WTC11 (cell line): ENCODE measurements around the gene ASIC2. TPM values are rescaled to one million over a fixed set of nuclear protein-coding genes. Genes with fewer than 3 reads are reported as not detected.

Source experiments
- ATAC-seq: fragments of 200-7000 bp; cut with Tn5 transposase; 2 replicates; pipeline ENCODE4 v1.10.0; 2021; ENCODE audit warnings: mild to moderate bottlenecking, moderate library complexity
- CTCF ChIA-PET: fragments of 300-600 bp; sonication (Branson Sonifier 250); formaldehyde crosslinking; loops from one replicate; lab custom pipeline; 2021; ENCODE audit warnings: antibody characterized with exemption; lab: Charles Lee
- POLR2A ChIA-PET: fragments of 350-600 bp; sonication (Branson Sonifier 250); formaldehyde crosslinking; loops from one replicate; lab custom pipeline; 2021; ENCODE audit warnings: antibody characterized with exemption; lab: Charles Lee
- DNase-seq: peaks from one replicate; pipeline ENCODE4 v3.0.0; 2021; ENCODE audit warnings: low spot score
- H3K27ac Mint-ChIP-seq: 2 replicates; pipeline ENCODE4 v1.8.0; 2021; ENCODE audit warnings: mixed read lengths
- H3K27me3 Mint-ChIP-seq: 2 replicates; pipeline ENCODE4 v1.8.0; 2021; ENCODE audit warnings: low read depth, mild to moderate bottlenecking, moderate library complexity, mixed read lengths
- H3K36me3 Mint-ChIP-seq: 2 replicates; pipeline ENCODE4 v1.8.0; 2021; ENCODE audit warnings: mixed read lengths
- H3K4me1 Mint-ChIP-seq: 2 replicates; pipeline ENCODE4 v1.8.0; 2022; ENCODE audit warnings: mixed read lengths
- H3K4me3 Mint-ChIP-seq: 2 replicates; pipeline ENCODE4 v1.8.0; 2021; ENCODE audit warnings: mild to moderate bottlenecking, moderate library complexity, mixed read lengths
- H3K9me3 Mint-ChIP-seq: 2 replicates; pipeline ENCODE4 v1.8.0; 2021; ENCODE audit warnings: mixed read lengths
- ATF1 ChIP-seq: sonication (generic); formaldehyde crosslinking; IDR thresholded peaks from 2 replicates; pipeline ENCODE4 v1.8.1; 2023; ENCODE audit warnings: mild to moderate bottlenecking, moderate library complexity, missing genetic modification reagents
- EMX1 ChIP-seq: fragments of 250-450 bp; sonication (Bioruptor Pico); IDR thresholded peaks from 2 replicates; pipeline ENCODE4 v1.8.0; 2021; ENCODE audit warnings: mild to moderate bottlenecking
- FOXK1 ChIP-seq: sonication (generic); formaldehyde crosslinking; IDR thresholded peaks from 2 replicates; pipeline ENCODE4 v1.8.0; 2022; ENCODE audit warnings: mild to moderate bottlenecking, moderate library complexity, missing genetic modification reagents
- GTF2I ChIP-seq: fragments of 250-450 bp; sonication (Bioruptor Pico); conservative IDR thresholded peaks from 2 replicates; pipeline ENCODE4 v1.4.0; 2021; ENCODE audit warnings: mild to moderate bottlenecking
- NFE2L1 ChIP-seq: sonication (generic); formaldehyde crosslinking; IDR thresholded peaks from 2 replicates; pipeline ENCODE4 v1.8.1; 2023; ENCODE audit warnings: missing genetic modification reagents
- NR3C1 ChIP-seq: sonication (generic); formaldehyde crosslinking; conservative IDR thresholded peaks from 2 replicates; pipeline ENCODE4 v1.8.1; 2023; ENCODE audit warnings: low read depth, mild to moderate bottlenecking, missing genetic modification reagents
- SMAD4 ChIP-seq: sonication (generic); formaldehyde crosslinking; IDR thresholded peaks from 2 replicates; pipeline ENCODE4 v1.8.0; 2022; ENCODE audit warnings: mild to moderate bottlenecking, missing genetic modification reagents
- SOX15 ChIP-seq: fragments of 250-450 bp; sonication (Bioruptor Pico); IDR thresholded peaks from 2 replicates; pipeline ENCODE4 v1.9.0; 2021; ENCODE audit warnings: mild to moderate bottlenecking
- TEAD1 ChIP-seq: sonication (generic); formaldehyde crosslinking; IDR thresholded peaks from 2 replicates; pipeline ENCODE4 v1.8.0; 2022; ENCODE audit warnings: mild to moderate bottlenecking, missing genetic modification reagents
- TEAD4 ChIP-seq: sonication (generic); formaldehyde crosslinking; IDR thresholded peaks from 2 replicates; pipeline ENCODE4 v1.8.0; 2022; ENCODE audit warnings: mild to moderate bottlenecking, missing genetic modification reagents
- TP53 ChIP-seq: sonication (generic); formaldehyde crosslinking; IDR thresholded peaks from 2 replicates; pipeline ENCODE4 v1.8.1; 2023; ENCODE audit warnings: mild to moderate bottlenecking, missing genetic modification reagents
- ZNF121 ChIP-seq: sonication (generic); formaldehyde crosslinking; IDR thresholded peaks from 2 replicates; pipeline ENCODE4 v1.8.0; 2023; ENCODE audit warnings: missing genetic modification reagents
- ZNF219 ChIP-seq: sonication (generic); formaldehyde crosslinking; IDR thresholded peaks from 2 replicates; pipeline ENCODE4 v1.8.0; 2023; ENCODE audit warnings: missing genetic modification reagents, mild to moderate bottlenecking, borderline replicate concordance
- ZNF232 ChIP-seq: sonication (generic); formaldehyde crosslinking; IDR thresholded peaks from 2 replicates; pipeline ENCODE4 v1.8.0; 2022; ENCODE audit warnings: mild to moderate bottlenecking, missing genetic modification reagents
- ZNF263 ChIP-seq: sonication (generic); formaldehyde crosslinking; IDR thresholded peaks from 2 replicates; pipeline ENCODE4 v1.8.1; 2022; ENCODE audit warnings: low read depth, mild to moderate bottlenecking, moderate library complexity, missing genetic modification reagents
- ZNF317 ChIP-seq: sonication (generic); formaldehyde crosslinking; IDR thresholded peaks from 2 replicates; pipeline ENCODE4 v1.8.1; 2023; ENCODE audit warnings: low read depth, mild to moderate bottlenecking, moderate library complexity, missing genetic modification reagents, borderline replicate concordance
- ZNF396 ChIP-seq: fragments of 250-450 bp; sonication (Bioruptor Pico); IDR thresholded peaks from 2 replicates; pipeline ENCODE4 v1.8.0; 2021; ENCODE audit warnings: mild to moderate bottlenecking, moderate library complexity, borderline replicate concordance
- ZNF671 ChIP-seq: fragments of 250-450 bp; sonication (Bioruptor Pico); IDR thresholded peaks from 2 replicates; pipeline ENCODE4 v1.8.0; 2021; ENCODE audit warnings: mild to moderate bottlenecking
- total RNA-seq: library from RNA; stranded (reverse); gene quantifications from 3 replicates; pipeline ENCODE4 v1.2.3, GENCODE V29; 2021
- TF ChIP-seq, protein P1 (sequence below): fragments of 250-450 bp; sonication (Bioruptor Pico); IDR thresholded peaks from 2 replicates; pipeline ENCODE4 v1.9.0; 2021; ENCODE audit warnings: moderate library complexity, mild to moderate bottlenecking, inconsistent platforms, borderline replicate concordance
- TF ChIP-seq, protein P2 (sequence below): fragments of 250-450 bp; sonication (Bioruptor Pico); conservative IDR thresholded peaks from 2 replicates; pipeline ENCODE4 v1.9.0; 2021; ENCODE audit warnings: mild to moderate bottlenecking
- TF ChIP-seq, protein P3 (sequence below): sonication (generic); formaldehyde crosslinking; IDR thresholded peaks from 2 replicates; pipeline ENCODE4 v1.8.1; 2022; ENCODE audit warnings: missing genetic modification reagents, borderline replicate concordance
- TF ChIP-seq, protein P4 (sequence below): fragments of 250-450 bp; sonication (Bioruptor Pico); IDR thresholded peaks from 2 replicates; pipeline ENCODE4 v1.9.0; 2021; ENCODE audit warnings: mild to moderate bottlenecking, borderline replicate concordance
- TF ChIP-seq, protein P5 (sequence below): sonication (generic); formaldehyde crosslinking; IDR thresholded peaks from 2 replicates; pipeline ENCODE4 v1.8.1; 2022; ENCODE audit warnings: low read depth, missing genetic modification reagents, borderline replicate concordance
- TF ChIP-seq, protein P6 (sequence below): sonication (generic); formaldehyde crosslinking; conservative IDR thresholded peaks from 2 replicates; pipeline ENCODE4 v1.8.1; 2022; ENCODE audit warnings: mild to moderate bottlenecking, missing genetic modification reagents

The ASIC2 gene
- total RNA-seq, 1 experiment from 2014 or later = 2.7 TPM

DNA sequence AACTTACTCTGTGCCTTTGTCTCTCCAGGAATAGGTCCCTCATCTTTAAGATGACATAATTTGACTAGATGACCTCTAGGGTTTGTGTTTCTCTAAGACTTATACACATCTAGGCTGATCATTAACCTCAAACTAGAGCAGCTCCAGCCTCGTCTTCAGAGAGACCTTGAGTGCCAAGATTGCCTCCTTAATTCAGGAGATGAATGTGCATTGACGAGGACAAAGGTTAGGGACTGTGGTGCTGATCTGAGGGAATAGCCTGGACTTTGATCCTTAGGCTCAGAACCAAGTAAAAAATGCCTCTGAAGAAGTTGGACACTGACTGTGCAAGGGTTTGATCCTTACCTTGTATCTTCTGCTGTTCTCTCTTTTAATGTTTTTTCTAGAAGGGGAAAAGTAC is 17.2 kb upstream of the ASIC2 start (continued):
- TF ChIP-seq ZNF317 (CRISPR knock-in tag) = no peak
- no peak for TF ChIP-seq ZNF263 (CRISPR knock-in tag)
- TF ChIP-seq, protein P1, sequence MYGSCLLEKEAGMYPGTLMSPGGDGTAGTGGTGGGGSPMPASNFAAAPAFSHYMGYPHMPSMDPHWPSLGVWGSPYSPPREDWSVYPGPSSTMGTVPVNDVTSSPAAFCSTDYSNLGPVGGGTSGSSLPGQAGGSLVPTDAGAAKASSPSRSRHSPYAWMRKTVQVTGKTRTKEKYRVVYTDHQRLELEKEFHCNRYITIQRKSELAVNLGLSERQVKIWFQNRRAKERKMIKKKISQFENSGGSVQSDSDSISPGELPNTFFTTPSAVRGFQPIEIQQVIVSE = no peak

DNA sequence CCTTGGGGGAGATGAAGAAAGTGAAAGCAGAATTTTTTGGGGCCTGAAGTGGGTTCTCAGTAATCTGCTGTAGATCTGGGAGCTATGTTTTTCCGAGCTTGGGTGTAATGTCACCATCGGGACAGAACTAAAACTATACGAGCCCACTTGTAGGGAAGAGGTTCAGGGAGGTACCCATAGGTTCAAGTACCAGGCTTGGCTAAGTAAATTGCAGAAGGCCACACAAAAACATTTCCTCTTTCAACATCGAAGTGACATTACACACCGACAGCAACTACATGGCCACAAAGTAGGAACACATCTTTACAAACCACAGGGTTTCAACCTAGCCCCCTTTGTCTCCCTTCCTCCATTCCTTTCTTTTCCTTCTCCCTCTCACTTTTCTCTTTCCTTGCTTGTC is 10.2 kb upstream of the ASIC2 start:
- H3K4me3 Mint-ChIP-seq = no peak overlapping the region
- H3K4me1 Mint-ChIP-seq = peaks cover 11% of the 10 kb centered on the region
- POLR2A ChIA-PET = no interaction called here
- CTCF ChIA-PET = interaction anchor here (1.1 to 1.6 kb wide), 2 partner anchors 11 to 217 kb away, joined by 3 to 5 read pairs; no protein-coding TSS in a partner anchor
- H3K9me3 Mint-ChIP-seq = peaks cover 16% of the 10 kb centered on the region
- H3K36me3 Mint-ChIP-seq = no peaks in the 10 kb centered on the region
- TF ChIP-seq SOX15 = no peak
- TF ChIP-seq FOXK1 (CRISPR knock-in tag) = no peak
- no peak for TF ChIP-seq NR3C1 (CRISPR knock-in tag)
- TF ChIP-seq ZNF396 (CRISPR knock-in tag) = no peak
- TF ChIP-seq, protein P2, sequence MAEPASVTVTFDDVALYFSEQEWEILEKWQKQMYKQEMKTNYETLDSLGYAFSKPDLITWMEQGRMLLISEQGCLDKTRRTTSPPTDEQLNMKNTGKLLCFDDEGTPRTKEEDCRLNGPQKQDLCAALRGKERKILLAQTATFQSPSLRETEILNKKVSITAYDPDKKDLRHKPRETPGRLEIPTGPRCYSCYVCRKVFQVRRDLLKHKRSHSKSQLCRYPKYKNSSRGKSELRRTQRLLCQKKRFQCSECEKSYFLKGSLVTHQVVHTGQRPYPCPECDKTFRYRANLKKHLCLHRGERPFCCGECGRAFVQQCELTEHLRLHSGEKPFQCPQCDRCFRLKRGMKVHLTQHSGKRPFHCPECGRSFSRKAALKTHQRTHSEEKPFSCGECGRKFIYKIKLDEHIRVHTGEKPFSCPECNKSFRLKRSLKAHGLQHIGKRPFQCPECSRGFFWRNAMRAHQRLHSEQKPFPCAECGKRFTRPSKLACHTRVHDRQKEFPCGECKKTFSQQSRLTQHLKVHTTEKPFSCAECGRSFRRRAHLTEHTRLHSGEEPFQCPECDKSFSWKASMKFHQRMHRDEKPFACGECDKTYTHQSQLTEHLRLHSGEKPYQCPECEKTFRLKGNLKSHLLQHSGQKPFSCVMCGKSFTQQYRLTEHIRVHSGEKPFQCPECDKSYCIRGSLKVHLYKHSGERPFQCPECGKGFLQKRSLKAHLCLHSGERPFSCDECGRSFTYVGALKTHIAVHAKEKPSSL (CRISPR knock-in tag) = no peak
- no peak for TF ChIP-seq TEAD4
- TF ChIP-seq GTF2I = no peak
- TF ChIP-seq, protein P3, sequence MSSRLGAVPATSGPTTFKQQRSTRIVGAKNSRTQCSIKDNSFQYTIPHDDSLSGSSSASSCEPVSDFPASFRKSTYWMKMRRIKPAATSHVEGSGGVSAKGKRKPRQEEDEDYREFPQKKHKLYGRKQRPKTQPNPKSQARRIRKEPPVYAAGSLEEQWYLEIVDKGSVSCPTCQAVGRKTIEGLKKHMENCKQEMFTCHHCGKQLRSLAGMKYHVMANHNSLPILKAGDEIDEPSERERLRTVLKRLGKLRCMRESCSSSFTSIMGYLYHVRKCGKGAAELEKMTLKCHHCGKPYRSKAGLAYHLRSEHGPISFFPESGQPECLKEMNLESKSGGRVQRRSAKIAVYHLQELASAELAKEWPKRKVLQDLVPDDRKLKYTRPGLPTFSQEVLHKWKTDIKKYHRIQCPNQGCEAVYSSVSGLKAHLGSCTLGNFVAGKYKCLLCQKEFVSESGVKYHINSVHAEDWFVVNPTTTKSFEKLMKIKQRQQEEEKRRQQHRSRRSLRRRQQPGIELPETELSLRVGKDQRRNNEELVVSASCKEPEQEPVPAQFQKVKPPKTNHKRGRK = no peak
- no peak for TF ChIP-seq ZNF121 (CRISPR knock-in tag)
- no peak for TF ChIP-seq TEAD1 (CRISPR knock-in tag)
- TF ChIP-seq TP53 = no peak
- TF ChIP-seq NFE2L1 (CRISPR knock-in tag) = no peak
- no peak for TF ChIP-seq ZNF219 (CRISPR knock-in tag)
- TF ChIP-seq ZNF671 = no peak
- no peak for TF ChIP-seq SMAD4 (CRISPR knock-in tag)
- TF ChIP-seq ZNF317 (CRISPR knock-in tag) = no peak
- H3K27ac Mint-ChIP-seq = no peak overlapping the region
- DNase-seq = no peak
- peaks cover 26% of the 10 kb centered on the region for H3K27me3 Mint-ChIP-seq
- ATAC-seq = no peak

DNA sequence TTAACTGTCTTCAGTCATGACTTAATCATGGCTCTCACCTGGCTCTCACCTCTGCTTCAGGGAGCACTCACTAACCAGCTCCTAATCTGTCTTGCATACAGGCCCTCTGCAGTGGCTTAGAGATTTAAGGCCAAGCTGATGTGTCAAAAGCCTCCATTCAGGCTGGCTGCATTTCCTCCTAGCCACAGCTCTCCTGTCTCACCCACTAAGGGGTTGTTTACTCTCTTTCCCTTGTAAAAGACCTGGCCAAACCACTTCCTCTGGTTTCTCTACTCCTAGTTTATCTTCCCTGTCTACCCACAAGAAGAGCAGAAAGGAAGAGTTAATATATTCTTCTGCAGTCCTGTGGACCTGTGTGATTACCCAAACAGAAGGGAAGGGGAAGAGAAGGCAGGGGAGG is 9.3 kb upstream of the ASIC2 start:
- peaks cover 16% of the 10 kb centered on the region for H3K9me3 Mint-ChIP-seq
- H3K27me3 Mint-ChIP-seq = peaks cover 27% of the 10 kb centered on the region
- POLR2A ChIA-PET = no interaction called here
- CTCF ChIA-PET = interaction anchor here (0.8 to 1.6 kb wide), 3 partner anchors 10 to 218 kb away, joined by 3 to 5 read pairs (median 4); partner anchors contain the start of gene ASIC2
- DNase-seq = no peak
- H3K4me3 Mint-ChIP-seq = no peak overlapping the region
- H3K4me1 Mint-ChIP-seq = peaks cover 11% of the 10 kb centered on the region
- no peak overlapping the region for H3K27ac Mint-ChIP-seq
- ATAC-seq = no peak
- no peaks in the 10 kb centered on the region for H3K36me3 Mint-ChIP-seq
- TF ChIP-seq ATF1 (CRISPR knock-in tag) = no peak
- TF ChIP-seq EMX1 = no peak
- TF ChIP-seq, protein P4, sequence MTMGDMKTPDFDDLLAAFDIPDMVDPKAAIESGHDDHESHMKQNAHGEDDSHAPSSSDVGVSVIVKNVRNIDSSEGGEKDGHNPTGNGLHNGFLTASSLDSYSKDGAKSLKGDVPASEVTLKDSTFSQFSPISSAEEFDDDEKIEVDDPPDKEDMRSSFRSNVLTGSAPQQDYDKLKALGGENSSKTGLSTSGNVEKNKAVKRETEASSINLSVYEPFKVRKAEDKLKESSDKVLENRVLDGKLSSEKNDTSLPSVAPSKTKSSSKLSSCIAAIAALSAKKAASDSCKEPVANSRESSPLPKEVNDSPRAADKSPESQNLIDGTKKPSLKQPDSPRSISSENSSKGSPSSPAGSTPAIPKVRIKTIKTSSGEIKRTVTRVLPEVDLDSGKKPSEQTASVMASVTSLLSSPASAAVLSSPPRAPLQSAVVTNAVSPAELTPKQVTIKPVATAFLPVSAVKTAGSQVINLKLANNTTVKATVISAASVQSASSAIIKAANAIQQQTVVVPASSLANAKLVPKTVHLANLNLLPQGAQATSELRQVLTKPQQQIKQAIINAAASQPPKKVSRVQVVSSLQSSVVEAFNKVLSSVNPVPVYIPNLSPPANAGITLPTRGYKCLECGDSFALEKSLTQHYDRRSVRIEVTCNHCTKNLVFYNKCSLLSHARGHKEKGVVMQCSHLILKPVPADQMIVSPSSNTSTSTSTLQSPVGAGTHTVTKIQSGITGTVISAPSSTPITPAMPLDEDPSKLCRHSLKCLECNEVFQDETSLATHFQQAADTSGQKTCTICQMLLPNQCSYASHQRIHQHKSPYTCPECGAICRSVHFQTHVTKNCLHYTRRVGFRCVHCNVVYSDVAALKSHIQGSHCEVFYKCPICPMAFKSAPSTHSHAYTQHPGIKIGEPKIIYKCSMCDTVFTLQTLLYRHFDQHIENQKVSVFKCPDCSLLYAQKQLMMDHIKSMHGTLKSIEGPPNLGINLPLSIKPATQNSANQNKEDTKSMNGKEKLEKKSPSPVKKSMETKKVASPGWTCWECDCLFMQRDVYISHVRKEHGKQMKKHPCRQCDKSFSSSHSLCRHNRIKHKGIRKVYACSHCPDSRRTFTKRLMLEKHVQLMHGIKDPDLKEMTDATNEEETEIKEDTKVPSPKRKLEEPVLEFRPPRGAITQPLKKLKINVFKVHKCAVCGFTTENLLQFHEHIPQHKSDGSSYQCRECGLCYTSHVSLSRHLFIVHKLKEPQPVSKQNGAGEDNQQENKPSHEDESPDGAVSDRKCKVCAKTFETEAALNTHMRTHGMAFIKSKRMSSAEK (CRISPR knock-in tag) = no peak
- TF ChIP-seq, protein P5, sequence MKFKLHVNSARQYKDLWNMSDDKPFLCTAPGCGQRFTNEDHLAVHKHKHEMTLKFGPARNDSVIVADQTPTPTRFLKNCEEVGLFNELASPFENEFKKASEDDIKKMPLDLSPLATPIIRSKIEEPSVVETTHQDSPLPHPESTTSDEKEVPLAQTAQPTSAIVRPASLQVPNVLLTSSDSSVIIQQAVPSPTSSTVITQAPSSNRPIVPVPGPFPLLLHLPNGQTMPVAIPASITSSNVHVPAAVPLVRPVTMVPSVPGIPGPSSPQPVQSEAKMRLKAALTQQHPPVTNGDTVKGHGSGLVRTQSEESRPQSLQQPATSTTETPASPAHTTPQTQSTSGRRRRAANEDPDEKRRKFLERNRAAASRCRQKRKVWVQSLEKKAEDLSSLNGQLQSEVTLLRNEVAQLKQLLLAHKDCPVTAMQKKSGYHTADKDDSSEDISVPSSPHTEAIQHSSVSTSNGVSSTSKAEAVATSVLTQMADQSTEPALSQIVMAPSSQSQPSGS (CRISPR knock-in tag) = no peak
- no peak for TF ChIP-seq ZNF263 (CRISPR knock-in tag)
- TF ChIP-seq, protein P6, sequence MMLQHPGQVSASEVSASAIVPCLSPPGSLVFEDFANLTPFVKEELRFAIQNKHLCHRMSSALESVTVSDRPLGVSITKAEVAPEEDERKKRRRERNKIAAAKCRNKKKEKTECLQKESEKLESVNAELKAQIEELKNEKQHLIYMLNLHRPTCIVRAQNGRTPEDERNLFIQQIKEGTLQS (CRISPR knock-in tag) = no peak
- TF ChIP-seq ZNF232 (CRISPR knock-in tag) = no peak
